Measurements from ENCODE around the gene PTPRCAP. TPM values are rescaled to one million over a fixed set of nuclear protein-coding genes. Genes with fewer than 3 reads are reported as not detected.
"Not testable (repeated sequence)": the region's sequence is repeated elsewhere in the genome, so short reads cannot be mapped to it uniquely, and the experiment has no call there.

The PTPRCAP gene
- total RNA-seq = 1 to 10 TPM; 3.5 to 6.4 (median 4.2) TPM

DNA sequence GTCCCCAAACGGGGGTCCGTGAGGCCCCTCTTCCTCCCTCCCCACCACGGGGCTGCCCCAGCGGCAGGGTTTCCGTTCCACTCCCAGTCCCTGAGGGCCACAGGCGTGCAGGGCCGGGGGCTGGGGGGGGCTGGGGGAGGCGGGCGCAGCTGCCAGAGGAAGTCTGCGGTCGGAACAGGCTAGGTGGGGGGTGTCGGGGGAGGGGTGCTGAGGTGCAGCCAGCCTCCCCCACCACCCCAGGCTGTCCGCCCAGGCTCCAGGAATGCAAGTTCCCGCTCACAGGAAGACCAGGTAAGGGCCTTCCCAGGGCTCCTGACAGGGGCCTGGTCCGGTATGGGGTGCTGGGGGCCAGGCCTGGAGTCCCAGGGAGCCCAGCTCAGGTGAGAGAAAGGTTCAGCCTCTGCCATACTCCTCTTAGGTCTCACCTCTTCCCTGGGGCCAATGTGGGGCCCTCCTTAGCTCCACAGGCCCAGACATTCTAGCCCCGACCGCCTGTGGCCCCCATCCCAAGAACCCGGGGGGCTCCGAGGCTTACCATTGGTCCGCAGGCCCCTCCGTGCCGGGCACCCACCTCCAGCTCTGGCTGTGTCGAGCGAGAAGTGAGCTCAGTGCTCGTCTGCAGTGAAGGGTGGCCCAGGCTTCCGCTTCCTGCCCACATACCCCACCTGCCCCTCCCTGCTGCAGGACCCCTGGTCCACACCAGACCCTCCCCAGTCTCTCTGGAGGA is at the start of gene PTPRCAP:
PTPRCAP (minus strand) TSS at position 601 of the 727 bp plus-strand sequence; CDS start at position 538, 63 bp downstream.
- TF ChIP-seq POLR2A (IDR thresholded peaks at IDR 0.05) = peak in 1 of 2 donors; percentile 6
- TF ChIP-seq POLR2AphosphoS5 (IDR thresholded peaks at IDR 0.05) = no peak
- no CpG with 5 or more reads among the region's 26 CpGs for WGBS, 2 donors (ENCODE audit: low coverage in 1 of 2)
- peak within 1 kb of the TSS in 3 of 4 donors; percentile 31 to 66 (median 60) for H3K27ac ChIP-seq
- peaks cover 0 to 93% of the 10 kb centered on the region in 2 donors for H3K36me3 ChIP-seq
- H3K4me1 ChIP-seq = peaks cover 0 to 64% (median 5%) of the 10 kb centered on the region in 3 donors
- ATAC-seq = no peak
- no peaks in the 10 kb centered on the region for H3K27me3 ChIP-seq
- H3K4me3 ChIP-seq = peak within 1 kb of the TSS in 1 of 2 donors; percentile 27
- H3K9me3 ChIP-seq = no peaks in the 10 kb centered on the region

GRCh38 chr11:67486481-67487195 is 49.2 kb upstream of the PTPRCAP start:
- Histone ChIP-seq H3K36me3 (peaks cover 0 to 49% of the 10 kb centered on the region in 2 donors), H3K27me3 (no peaks in the 10 kb centered on the region), H3K4me1 (peaks cover 0 to 56% (median 18%) of the 10 kb centered on the region in 3 donors), H3K9me3 (no peaks in the 10 kb centered on the region), H3K27ac (no peak overlapping the region), H3K4me3 (no peak overlapping the region)
- WGBS, 2 donors (ENCODE audit: low coverage in 1 of 2) = 61 to 89% methylated on average over 2 to 5 of the region's 20 CpGs
- TF ChIP-seq POLR2A (IDR thresholded peaks at IDR 0.05) = no peak
- TF ChIP-seq, protein P1, sequence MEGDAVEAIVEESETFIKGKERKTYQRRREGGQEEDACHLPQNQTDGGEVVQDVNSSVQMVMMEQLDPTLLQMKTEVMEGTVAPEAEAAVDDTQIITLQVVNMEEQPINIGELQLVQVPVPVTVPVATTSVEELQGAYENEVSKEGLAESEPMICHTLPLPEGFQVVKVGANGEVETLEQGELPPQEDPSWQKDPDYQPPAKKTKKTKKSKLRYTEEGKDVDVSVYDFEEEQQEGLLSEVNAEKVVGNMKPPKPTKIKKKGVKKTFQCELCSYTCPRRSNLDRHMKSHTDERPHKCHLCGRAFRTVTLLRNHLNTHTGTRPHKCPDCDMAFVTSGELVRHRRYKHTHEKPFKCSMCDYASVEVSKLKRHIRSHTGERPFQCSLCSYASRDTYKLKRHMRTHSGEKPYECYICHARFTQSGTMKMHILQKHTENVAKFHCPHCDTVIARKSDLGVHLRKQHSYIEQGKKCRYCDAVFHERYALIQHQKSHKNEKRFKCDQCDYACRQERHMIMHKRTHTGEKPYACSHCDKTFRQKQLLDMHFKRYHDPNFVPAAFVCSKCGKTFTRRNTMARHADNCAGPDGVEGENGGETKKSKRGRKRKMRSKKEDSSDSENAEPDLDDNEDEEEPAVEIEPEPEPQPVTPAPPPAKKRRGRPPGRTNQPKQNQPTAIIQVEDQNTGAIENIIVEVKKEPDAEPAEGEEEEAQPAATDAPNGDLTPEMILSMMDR (IDR thresholded peaks at IDR 0.05) = no peak
- TF ChIP-seq POLR2AphosphoS5 (IDR thresholded peaks at IDR 0.05) = no peak
- no peak for TF ChIP-seq EP300 (IDR thresholded peaks at IDR 0.05)
- ATAC-seq = no peak

DNA sequence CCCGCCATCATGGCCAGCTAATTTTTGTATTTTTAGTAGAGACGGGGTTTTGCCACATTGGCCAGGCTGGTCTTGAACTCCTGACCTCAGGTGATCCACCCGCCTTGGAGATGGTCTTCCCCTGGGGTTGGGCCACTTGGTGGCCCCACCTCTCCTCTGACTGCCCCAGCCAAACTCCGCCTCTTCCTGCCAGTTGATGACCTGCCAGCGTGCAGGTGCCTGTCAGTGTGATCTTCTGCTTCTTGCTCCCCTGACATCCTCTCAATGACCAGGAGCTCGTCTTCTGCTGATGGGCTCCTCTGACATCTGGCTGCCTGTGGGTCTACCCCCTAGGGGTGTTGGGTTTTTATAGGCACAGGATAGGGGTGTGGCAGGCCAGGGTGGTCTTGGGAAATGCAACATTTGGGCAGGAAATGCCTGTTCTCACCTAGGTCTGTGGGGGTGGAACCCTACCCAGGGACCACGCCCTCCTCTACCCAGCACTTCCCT is 48.4 kb upstream of the PTPRCAP start:
- not testable (repeated sequence) for ATAC-seq, H3K27ac ChIP-seq, H3K9me3 ChIP-seq, H3K27me3 ChIP-seq, H3K4me3 ChIP-seq
- H3K4me1 ChIP-seq = peaks cover 0 to 48% (median 18%) of the 10 kb centered on the region in 3 donors
- H3K36me3 ChIP-seq = peaks cover 0 to 42% of the 10 kb centered on the region in 2 donors
- 83% methylated on average over 6 of the region's 7 CpGs; no CpG with 5 or more reads in 1 of the 2 donors for WGBS, 2 donors (ENCODE audit: low coverage in 1 of 2)

DNA sequence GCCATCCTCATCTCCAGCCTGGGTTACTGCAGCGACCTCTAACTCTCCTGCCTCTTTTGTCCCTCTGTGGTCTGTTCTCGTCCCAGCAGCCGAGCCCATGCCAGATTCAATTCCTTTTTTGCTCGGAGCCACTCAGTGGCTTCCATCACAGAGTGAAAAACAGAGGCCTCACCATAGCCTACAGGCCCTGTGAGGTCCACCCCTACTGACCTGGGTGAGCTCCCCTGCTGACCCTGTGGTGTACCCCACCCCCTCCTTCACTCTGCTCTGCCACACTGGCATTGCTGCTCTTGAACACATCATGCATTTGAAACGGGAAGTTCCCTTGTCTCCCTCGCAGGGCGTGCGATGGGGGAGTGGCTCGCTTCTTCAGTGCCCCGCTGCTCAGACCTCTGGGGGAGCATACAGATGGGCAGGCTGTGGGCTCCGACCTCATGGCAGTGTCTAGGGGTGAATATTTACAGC is 47.4 kb upstream of the PTPRCAP start:
- no peak for ATAC-seq
- H3K4me3 ChIP-seq = no peak overlapping the region
- H3K4me1 ChIP-seq = peaks cover 0 to 42% (median 18%) of the 10 kb centered on the region in 3 donors
- peaks cover 0 to 32% of the 10 kb centered on the region in 2 donors for H3K36me3 ChIP-seq
- peak overlapping the region in 1 of 4 donors; percentile 2 for H3K27ac ChIP-seq
- TF ChIP-seq EP300 (IDR thresholded peaks at IDR 0.05) (no peak), POLR2AphosphoS5 (IDR thresholded peaks at IDR 0.05) (no peak), POLR2A (IDR thresholded peaks at IDR 0.05) (no peak)
- TF ChIP-seq, protein P1 (IDR thresholded peaks at IDR 0.05) = no peak
- H3K27me3 ChIP-seq = no peaks in the 10 kb centered on the region
- H3K9me3 ChIP-seq = no peaks in the 10 kb centered on the region
- WGBS, 2 donors (ENCODE audit: low coverage in 1 of 2) = 58 to 86% methylated on average over 9 to 11 of the region's 11 CpGs

GRCh38 chr11:67483831-67484665 is 46.6 kb upstream of the PTPRCAP start:
- H3K9me3 ChIP-seq = no peaks in the 10 kb centered on the region
- peak overlapping the region in 3 of 4 donors; percentile 83 to 90 (median 85) for H3K27ac ChIP-seq
- H3K27me3 ChIP-seq = no peaks in the 10 kb centered on the region
- H3K4me3 ChIP-seq = peak overlapping the region in 1 of 2 donors; percentile 59
- ATAC-seq = no peak
- WGBS, 2 donors (ENCODE audit: low coverage in 1 of 2) = 79 to 91% methylated on average over 9 to 10 of the region's 16 CpGs
- TF ChIP-seq EP300 (IDR thresholded peaks at IDR 0.05) = no peak
- TF ChIP-seq, protein P1 (IDR thresholded peaks at IDR 0.05) = no peak
- no peak for TF ChIP-seq POLR2A (IDR thresholded peaks at IDR 0.05)
- TF ChIP-seq POLR2AphosphoS5 (IDR thresholded peaks at IDR 0.05) = no peak
- peaks cover 0 to 42% (median 18%) of the 10 kb centered on the region in 3 donors for H3K4me1 ChIP-seq
- peaks cover 0 to 23% of the 10 kb centered on the region in 2 donors for H3K36me3 ChIP-seq
